Osteocyte (in vitro differentiated cells): Measurements from ENCODE around the gene IRF5. TPM values are rescaled to one million over a fixed set of nuclear protein-coding genes. Genes with fewer than 3 reads are reported as not detected.

ENCODE experiments used
- DNase-seq: peaks from one replicate; pipeline ENCODE4 v3.0.0; 2021; ENCODE audit warnings: mixed read lengths; ENCODE audit not compliant: unreplicated experiment; ENCODE audit errors: extremely low spot score
- H3K27ac Mint-ChIP-seq: one replicate; pipeline ENCODE4 v1.8.0; 2021; ENCODE audit warnings: mild to moderate bottlenecking, mixed read lengths; ENCODE audit not compliant: unreplicated experiment
- H3K27me3 Mint-ChIP-seq: one replicate; pipeline ENCODE4 v1.8.0; 2021; ENCODE audit warnings: mixed read lengths; ENCODE audit not compliant: unreplicated experiment
- H3K36me3 Mint-ChIP-seq: one replicate; pipeline ENCODE4 v1.8.0; 2021; ENCODE audit warnings: mixed read lengths; ENCODE audit not compliant: unreplicated experiment
- H3K4me1 Mint-ChIP-seq: one replicate; pipeline ENCODE4 v1.8.0; 2021; ENCODE audit warnings: mixed read lengths; ENCODE audit not compliant: unreplicated experiment
- H3K4me3 Mint-ChIP-seq: one replicate; pipeline ENCODE4 v1.8.0; 2021; ENCODE audit warnings: mild to moderate bottlenecking, moderate library complexity, mixed read lengths; ENCODE audit not compliant: unreplicated experiment
- H3K9me3 Mint-ChIP-seq: one replicate; pipeline ENCODE4 v1.8.0; 2021; ENCODE audit warnings: mixed read lengths; ENCODE audit not compliant: unreplicated experiment
- total RNA-seq: library from RNA; stranded (reverse); gene quantifications from 2 replicates; pipeline ENCODE4 v1.2.1, GENCODE V29; 2021
- TF ChIP-seq, protein P1 (sequence below): fragments of 200-600 bp; sonication (generic); IDR thresholded peaks from 2 replicates; pipeline ENCODE4 v1.5.0; 2021; ENCODE audit warnings: antibody characterized with exemption, mild to moderate bottlenecking, moderate library complexity

IRF5 gene
- total RNA-seq, 1 donor from 2014 or later = 0.24 TPM

DNA sequence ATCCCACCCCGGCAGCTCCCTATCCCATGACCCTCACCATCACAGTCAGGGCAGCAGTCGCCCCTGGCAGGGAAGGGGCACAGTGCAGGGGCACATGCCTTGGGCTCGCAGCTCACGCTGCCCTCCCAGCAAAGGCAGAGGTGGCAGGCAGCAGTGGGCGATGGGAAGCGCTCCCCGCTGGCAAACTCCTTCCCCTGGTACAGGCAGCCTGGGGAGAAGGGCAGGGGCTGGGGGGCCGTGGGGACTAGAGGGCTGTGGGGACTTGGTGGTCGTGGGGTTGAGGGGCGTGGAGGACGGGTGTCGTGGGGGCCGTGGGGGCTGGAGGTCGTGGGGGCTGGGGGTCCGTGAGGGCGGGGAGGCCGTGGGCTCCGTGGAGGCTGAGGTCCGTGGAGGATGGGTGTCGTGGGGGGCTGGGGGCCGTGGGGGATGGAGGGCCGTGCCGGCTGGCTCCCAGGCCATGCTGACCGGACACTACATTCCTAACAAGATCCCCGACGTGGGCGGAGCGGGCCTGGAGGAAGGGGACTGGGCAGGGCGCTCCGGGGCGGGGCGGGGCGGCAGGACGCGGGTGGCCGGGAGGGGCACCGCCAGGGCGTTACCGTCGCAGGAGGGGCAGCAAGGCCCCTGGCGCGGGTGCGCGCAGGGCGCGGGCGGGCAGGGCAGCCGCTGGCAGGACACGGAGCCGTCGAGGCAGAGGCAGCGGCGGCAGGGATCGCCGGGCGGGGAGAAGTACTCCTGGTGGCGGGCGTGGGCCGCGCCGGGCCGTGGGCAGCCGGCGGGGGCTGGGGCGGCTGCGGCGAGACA, 47.2 kb upstream of the IRF5 start:
- Mint-ChIP-seq H3K36me3 (no peaks in the 10 kb centered on the region), H3K27me3 (no peaks in the 10 kb centered on the region), H3K27ac (no peak overlapping the region), H3K4me1 (peaks cover 3% of the 10 kb centered on the region), H3K9me3 (no peaks in the 10 kb centered on the region), H3K4me3 (no peak overlapping the region)
- TF ChIP-seq, protein P1, sequence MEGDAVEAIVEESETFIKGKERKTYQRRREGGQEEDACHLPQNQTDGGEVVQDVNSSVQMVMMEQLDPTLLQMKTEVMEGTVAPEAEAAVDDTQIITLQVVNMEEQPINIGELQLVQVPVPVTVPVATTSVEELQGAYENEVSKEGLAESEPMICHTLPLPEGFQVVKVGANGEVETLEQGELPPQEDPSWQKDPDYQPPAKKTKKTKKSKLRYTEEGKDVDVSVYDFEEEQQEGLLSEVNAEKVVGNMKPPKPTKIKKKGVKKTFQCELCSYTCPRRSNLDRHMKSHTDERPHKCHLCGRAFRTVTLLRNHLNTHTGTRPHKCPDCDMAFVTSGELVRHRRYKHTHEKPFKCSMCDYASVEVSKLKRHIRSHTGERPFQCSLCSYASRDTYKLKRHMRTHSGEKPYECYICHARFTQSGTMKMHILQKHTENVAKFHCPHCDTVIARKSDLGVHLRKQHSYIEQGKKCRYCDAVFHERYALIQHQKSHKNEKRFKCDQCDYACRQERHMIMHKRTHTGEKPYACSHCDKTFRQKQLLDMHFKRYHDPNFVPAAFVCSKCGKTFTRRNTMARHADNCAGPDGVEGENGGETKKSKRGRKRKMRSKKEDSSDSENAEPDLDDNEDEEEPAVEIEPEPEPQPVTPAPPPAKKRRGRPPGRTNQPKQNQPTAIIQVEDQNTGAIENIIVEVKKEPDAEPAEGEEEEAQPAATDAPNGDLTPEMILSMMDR = no peak
- DNase-seq = no peak

DNA sequence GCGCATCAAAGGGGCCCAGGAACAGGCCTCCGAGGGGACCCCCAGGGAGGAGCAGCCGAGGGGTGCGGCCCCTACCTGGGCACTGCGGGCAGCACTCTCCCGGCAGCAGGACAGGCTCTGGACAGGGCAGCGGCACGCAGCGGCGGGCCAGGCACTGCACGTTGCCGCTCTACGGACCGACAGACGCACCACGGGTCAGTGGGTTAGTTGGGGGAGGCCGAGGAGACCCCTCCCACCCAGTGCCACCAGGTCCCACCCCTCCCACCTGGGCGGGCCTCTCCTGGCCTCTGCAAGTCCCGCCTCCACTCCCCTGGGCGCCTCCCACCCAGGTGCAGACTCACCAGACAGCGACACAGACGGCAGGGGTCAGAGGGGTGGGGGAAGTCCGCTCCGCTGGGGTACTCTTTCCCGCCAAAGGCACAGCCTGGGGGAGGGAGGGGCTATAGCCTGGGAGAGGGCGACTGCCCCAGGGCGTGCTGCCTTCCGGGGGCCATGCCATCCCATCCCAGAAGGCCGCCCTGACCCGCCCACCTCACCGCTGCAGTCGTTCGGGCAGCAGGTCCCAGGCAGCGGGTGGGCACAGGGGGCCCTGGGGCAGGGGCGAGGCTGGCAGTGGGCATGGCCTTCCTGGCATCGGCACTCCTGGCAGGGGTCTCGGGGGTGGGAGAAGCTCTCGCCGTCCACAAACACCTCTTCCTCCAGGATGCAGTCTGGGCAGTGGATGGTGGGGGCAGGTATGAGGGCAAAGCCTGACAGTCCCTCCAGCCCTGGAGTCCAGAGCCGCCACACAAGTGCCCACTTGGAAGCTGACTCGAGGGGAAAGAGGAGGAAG, 46.4 kb upstream of the IRF5 start:
- Mint-ChIP-seq H3K9me3 (no peaks in the 10 kb centered on the region), H3K4me3 (no peak overlapping the region), H3K27me3 (no peaks in the 10 kb centered on the region), H3K27ac (no peak overlapping the region), H3K36me3 (no peaks in the 10 kb centered on the region), H3K4me1 (peaks cover 3% of the 10 kb centered on the region)
- TF ChIP-seq, protein P1 = no peak
- DNase-seq = no peak

- H3K9me3 Mint-ChIP-seq = no peaks in the 10 kb centered on the region
- peaks cover 2% of the 10 kb centered on the region for H3K27me3 Mint-ChIP-seq
- TF ChIP-seq, protein P1 = no peak
- no peak for DNase-seq
- peaks cover 3% of the 10 kb centered on the region for H3K4me1 Mint-ChIP-seq
- H3K36me3 Mint-ChIP-seq = no peaks in the 10 kb centered on the region
- H3K27ac Mint-ChIP-seq = no peak overlapping the region
- no peak overlapping the region for H3K4me3 Mint-ChIP-seq
Measured at GRCh38 chr7:128891942-128892269, 45.8 kb upstream of the IRF5 start.

DNA sequence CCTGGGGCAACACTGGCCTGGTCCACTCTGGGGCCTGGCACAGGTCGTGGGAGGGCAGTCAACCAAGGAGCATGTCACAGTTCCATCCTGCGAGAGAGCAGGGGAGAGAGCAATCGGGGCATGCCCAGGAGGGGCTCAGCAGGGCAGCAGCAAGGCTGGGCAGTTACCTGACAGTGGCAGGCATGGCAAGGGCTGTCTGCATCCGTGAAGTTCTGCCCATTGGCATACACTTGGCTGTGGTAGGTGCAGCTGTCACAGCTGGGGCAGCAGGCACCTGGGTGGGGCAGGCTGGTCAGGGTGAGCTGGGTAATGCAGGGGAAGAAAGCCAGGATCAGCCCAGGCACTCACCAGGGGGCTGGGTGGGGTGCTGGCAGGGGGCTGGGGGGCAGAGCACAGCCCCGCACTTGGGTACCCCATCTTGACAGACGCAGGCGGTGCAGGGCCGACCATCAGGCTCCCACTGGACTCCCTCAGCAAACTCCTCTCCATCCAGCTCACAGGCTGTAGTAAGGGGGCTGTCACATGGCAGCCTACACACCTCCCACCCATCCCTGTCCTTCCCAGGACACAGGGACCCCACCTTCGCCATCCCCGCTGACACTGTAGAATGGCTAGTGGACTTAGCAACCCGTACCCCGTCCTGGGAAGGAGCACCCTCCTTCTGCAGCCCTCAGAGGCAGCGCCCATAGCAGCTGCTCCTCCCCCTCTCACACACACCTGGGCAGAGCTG, 45.0 kb upstream of the IRF5 start:
- Mint-ChIP-seq H3K9me3 (no peaks in the 10 kb centered on the region), H3K27me3 (peaks cover 3% of the 10 kb centered on the region), H3K4me1 (peaks cover 3% of the 10 kb centered on the region), H3K27ac (no peak overlapping the region), H3K4me3 (no peak overlapping the region), H3K36me3 (no peaks in the 10 kb centered on the region)
- TF ChIP-seq, protein P1 = no peak
- no peak for DNase-seq
